GM12891 (cell line): ENCODE results near the gene TRIM37.

Source experiments
- POLR2A ChIP-seq: IDR thresholded peaks from 2 replicates; pipeline ENCODE4 v1.6.1; 2011; ENCODE audit warnings: low read depth, low read length, control low read depth
- POLR2AphosphoS5 ChIP-seq: IDR thresholded peaks from 2 replicates; pipeline ENCODE4 v1.6.1; 2011; ENCODE audit warnings: low read depth, low read length, control low read depth
- POU2F2 ChIP-seq: IDR thresholded peaks from 2 replicates; pipeline ENCODE4 v1.6.1; 2011; ENCODE audit warnings: low read depth, mild to moderate bottlenecking, control low read depth, low read length, moderate library complexity
- SPI1 ChIP-seq: IDR thresholded peaks from 2 replicates; pipeline ENCODE4 v1.6.1; 2011; ENCODE audit warnings: low read depth, low read length, control low read depth

GRCh38 chr17:58969156-58969555, 137.5 kb downstream of the TRIM37 start:
- TF ChIP-seq POLR2A (no peak), POLR2AphosphoS5 (no peak), SPI1 (no peak), POU2F2 (no peak)
